ENCODE measurements around the gene ZNF580.

Gene ZNF580

DNA sequence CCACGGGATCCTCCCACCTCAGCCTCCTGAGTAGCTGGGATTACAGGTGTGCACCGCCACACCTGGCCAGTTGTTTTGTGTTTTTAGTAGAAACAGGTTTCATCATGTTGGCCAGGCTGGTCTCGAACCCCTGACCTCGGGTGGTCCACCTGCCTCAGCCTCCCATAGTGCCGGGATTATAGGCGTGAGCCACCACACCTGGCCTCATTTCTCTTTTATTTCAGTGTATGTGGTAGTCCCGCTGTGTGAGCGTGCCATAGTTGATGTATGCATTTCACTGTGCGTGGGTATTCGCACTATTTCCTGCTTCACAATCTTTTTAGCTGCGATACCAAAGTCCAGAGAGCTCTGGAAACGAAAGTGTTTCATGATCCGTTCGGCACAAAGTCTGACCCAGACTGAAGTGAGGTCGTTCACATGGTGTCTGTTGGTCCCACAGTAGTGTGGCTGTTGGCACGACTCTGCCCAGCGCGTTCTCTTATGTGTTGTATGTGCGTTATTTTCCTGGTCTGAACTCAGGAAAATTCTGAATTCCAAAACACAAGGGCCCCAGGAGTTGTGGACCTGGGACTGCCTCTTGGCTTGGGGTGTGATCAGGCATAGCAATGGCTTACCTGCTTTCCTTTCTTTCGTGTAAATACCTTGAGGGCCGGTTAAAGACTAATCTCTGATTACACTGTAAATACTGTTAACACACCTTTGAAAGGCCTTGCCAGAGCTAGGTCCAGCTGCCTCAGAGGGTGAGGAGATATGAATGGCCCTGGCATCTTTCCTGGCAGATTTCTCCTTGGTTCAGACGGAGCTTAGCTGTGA, 42.9 kb downstream of the ZNF580 start:
- TF ChIP-seq GATA2 (IDR thresholded peaks at IDR 0.05; ENCODE audit: low read depth, low read length) (no peak), GATA3 (IDR thresholded peaks at IDR 0.05; ENCODE audit: low read depth, low read length) (no peak)

DNA sequence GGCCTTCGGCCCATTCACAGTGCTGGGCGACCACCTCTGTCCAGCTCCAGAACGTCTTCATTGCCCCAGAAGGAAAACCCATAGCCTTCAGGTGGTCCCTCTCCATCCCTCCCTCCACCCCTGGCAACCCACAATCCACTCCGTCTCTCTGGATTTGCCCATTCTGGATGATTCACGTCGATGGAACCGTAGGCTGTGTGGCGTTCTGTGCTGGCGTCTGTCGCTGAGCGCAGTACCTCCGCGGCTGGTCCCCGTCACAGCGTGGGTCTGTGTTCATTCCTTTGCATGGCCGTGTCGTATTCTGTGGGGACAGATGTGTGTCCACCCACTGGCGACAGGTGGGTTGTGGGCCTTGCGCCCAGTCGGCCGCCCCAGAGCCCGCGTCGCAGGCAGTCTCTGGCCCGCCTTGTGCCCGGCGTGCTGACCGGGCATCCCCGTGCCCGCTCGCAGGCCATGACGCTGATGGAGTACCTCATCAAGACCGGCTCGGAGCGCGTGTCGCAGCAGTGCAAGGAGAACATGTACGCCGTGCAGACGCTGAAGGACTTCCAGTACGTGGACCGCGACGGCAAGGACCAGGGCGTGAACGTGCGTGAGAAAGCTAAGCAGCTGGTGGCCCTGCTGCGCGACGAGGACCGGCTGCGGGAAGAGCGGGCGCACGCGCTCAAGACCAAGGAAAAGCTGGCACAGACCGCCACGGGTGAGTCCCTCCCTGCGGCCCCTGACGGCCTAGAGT, 44.3 kb downstream of the ZNF580 start:
- TF ChIP-seq GATA2 (IDR thresholded peaks at IDR 0.05; ENCODE audit: low read depth, low read length) (no peak), GATA3 (IDR thresholded peaks at IDR 0.05; ENCODE audit: low read depth, low read length) (no peak)

DNA sequence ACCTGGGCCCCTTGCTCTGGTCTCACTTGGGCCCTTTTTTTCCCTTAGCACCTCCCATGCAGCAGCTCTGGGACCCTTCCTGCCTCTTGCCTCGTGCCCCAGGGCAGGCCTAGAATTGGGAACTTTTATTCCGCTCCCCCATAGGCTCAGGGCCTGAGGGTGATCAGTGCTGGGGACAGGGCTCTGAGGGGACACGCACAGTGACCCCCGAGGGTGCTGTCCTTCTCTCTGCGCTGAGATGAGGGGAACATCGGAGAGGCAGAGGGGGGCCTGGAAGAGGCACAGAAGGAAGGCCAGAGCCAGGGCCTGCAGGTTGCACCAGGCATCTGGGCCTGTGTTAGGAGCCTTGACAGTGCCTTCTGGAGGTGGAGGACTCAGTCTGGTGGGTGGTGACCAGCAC, 45.0 kb downstream of the ZNF580 start:
- no peak for TF ChIP-seq GATA2 (IDR thresholded peaks at IDR 0.05; ENCODE audit: low read depth, low read length)
- TF ChIP-seq GATA3 (IDR thresholded peaks at IDR 0.05; ENCODE audit: low read depth, low read length): no peak

DNA sequence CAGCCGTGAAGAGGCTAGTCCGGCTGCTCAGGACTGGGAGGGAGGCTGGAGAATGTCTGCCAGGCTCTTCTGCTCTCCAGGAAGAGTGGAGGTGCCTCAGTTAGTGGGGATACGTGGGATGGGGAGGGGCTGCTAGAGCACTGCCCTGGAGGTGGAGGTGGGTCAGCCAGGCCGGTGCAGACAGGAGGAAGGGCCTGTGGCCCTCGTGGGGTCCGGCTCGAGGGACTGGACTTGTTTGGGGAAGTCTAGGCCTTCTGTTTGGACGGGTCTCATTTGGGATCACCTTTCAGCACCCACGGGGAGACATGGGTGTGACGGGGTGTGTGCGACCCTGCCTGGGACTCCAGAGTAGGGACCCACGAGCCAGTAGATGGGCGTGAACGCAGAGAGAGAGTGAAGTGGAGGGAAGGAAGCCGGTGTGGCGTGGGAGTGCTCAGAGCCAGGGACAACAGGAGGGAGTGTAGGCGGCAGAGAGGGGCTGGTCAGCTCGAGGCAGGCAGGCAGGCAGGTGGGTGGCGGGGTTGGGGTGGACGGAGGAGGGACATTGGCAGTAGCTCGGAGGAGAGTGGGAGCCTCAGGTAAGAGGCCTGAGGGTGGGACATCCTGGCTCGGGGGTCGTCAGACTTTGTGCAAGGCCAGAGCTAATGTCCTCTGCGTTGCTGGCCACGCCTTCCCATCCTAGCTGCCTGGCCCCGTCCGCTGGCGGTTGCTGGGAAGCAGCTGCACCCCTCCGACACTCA, 45.7 kb downstream of the ZNF580 start:
- TF ChIP-seq GATA3 (IDR thresholded peaks at IDR 0.05; ENCODE audit: low read depth, low read length): no peak
- no peak for TF ChIP-seq GATA2 (IDR thresholded peaks at IDR 0.05; ENCODE audit: low read depth, low read length)

DNA sequence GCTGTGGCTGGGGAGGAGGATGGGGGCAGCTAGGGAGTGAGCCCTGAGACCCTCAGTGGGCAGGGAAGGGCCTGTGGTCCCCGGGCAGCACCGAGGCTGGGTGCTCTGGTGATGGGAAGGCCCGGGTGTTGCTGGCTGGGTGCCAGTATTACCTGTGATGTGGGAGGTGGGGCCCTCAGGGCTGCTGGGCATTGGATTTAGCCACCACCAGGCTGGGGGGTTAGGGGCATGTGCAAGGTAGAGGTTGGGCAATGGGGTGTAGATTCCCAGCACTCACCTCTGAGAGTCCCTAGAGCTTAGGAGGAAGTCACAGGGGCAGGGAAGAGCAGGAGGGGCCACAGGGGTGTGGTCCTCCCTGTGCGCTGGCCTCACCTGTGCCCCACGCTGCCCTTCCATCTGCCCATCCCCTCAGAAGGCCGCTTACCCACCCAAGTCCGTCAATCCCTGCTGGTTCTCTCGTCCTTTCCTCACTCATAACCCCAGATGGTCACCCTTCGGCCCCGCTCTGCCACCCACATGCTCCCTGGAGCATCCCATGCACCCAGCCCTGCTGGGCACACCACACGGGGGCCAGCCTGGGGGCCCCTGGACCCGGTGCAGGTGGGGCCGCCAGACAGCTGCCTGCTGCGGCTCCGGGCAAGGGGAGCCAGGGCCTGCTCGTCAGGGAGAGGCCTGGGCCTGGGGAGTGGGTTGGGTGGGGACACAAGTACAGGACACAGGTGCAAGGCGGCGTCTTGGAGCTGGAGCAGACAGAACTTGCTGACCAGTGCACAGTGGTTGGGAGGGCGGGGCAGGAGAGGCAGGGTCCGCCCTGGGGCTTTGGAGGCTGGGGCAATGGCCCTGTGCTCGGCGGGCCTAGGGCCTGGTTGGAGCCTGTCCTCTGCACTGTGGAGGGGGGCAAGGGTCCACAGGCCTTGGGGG, 46.7 kb downstream of the ZNF580 start:
- no peak for TF ChIP-seq GATA3 (IDR thresholded peaks at IDR 0.05; ENCODE audit: low read depth, low read length)
- no peak for TF ChIP-seq GATA2 (IDR thresholded peaks at IDR 0.05; ENCODE audit: low read depth, low read length)

DNA sequence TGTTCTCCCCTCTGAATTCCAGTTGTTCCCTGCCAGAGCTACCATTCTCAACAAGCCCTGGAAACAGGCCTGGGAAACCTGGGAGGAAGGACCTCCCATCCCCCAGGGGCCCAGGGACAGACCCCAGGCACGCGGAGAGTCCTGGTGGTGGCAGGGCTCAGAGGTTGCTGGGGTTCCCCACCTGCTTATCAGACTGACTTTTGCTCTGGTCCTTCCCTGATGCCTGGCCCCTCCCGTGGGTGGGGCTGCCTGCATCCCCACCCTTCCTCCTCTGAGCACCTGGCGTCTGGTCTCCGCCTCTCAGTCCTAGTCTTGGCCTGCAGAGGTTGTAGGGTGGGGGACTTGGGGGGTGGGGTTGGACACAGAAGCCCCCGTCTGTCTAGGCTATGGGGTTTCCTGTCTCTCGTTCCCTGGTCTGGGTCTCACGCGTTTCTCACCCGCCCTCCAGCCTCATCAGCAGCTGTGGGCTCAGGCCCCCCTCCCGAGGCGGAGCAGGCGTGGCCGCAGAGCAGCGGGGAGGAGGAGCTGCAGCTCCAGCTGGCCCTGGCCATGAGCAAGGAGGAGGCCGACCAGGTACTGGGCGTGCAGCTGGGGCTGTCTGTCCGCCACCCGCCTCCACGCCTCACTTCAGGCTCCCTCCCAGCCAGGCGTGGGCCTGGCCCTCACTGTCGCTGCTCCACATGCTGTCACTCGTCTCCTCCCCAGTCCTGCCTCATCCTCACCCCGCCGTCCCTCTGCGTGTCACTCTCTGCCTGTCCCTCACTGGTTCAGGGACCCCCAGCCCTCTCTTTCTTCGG, 47.8 kb downstream of the ZNF580 start:
- TF ChIP-seq GATA3 (IDR thresholded peaks at IDR 0.05; ENCODE audit: low read depth, low read length): no peak
- no peak for TF ChIP-seq GATA2 (IDR thresholded peaks at IDR 0.05; ENCODE audit: low read depth, low read length)

DNA sequence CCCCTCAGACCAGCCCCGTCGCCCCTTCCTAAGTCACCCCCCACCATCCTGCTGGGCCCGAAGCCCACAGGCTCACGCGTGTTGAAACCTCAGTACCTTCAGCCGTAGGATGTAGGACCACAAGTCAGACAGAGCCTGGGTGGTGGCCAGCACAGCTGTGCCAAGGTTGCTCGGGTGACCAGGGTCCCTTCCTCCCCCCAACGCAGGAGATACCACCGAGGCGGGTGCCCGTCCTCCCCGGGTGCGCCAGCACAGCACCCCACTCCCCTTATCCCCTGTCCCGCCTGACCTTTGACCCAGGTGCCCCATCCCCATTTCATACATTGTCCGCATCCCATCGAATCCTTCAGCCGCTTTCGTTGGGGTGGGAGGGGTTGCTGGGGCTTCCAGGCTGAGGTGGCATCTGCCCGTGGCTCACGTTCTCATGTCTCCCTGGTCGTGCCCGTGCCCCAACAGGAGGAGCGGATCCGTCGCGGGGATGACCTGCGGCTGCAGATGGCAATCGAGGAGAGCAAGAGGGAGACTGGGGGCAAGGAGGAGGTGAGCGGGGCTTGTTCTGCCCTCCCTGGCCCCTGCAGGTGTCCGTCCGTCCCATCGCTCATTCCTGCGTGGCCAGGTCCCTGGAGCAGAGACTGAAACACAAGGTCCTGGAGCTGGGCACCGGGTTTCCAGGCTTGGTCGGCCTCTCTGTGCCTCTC, 48.8 kb downstream of the ZNF580 start:
- TF ChIP-seq GATA2 (IDR thresholded peaks at IDR 0.05; ENCODE audit: low read depth, low read length) (no peak), GATA3 (IDR thresholded peaks at IDR 0.05; ENCODE audit: low read depth, low read length) (no peak)

DNA sequence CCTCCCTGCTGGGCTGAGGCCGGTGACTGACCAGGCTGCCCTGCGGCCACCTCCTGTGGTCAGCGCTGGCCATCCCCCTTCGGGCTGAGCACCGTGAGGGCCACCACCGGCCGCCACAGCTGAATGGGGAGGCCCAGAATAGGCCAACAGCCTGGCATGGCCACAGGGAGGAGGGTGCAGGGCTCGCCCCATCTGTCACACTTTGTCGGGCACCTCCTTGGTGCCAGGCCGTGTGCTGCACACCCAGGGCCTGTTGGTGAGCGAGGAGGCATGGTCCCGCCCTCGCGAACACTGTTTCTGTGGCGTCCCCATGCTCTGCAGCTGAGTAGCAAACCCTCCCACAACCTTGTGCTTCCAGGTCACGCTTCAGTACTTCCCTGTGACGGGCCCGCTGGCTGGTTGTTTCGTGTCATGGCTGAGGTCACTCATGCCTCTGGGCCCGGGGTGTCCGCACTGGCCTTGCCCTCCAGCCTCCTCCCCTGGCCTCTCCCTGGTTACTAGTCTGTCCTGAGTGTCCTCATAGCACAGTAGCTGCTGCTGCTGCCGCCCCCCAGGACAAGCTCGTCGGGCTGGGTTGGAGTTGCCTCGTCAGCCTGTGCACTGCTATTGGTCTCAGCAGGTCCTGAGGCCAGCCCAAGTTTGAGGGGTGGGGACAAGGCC, 49.4 kb downstream of the ZNF580 start:
- TF ChIP-seq GATA3 (IDR thresholded peaks at IDR 0.05; ENCODE audit: low read depth, low read length) (no peak), GATA2 (IDR thresholded peaks at IDR 0.05; ENCODE audit: low read depth, low read length) (no peak)

DNA sequence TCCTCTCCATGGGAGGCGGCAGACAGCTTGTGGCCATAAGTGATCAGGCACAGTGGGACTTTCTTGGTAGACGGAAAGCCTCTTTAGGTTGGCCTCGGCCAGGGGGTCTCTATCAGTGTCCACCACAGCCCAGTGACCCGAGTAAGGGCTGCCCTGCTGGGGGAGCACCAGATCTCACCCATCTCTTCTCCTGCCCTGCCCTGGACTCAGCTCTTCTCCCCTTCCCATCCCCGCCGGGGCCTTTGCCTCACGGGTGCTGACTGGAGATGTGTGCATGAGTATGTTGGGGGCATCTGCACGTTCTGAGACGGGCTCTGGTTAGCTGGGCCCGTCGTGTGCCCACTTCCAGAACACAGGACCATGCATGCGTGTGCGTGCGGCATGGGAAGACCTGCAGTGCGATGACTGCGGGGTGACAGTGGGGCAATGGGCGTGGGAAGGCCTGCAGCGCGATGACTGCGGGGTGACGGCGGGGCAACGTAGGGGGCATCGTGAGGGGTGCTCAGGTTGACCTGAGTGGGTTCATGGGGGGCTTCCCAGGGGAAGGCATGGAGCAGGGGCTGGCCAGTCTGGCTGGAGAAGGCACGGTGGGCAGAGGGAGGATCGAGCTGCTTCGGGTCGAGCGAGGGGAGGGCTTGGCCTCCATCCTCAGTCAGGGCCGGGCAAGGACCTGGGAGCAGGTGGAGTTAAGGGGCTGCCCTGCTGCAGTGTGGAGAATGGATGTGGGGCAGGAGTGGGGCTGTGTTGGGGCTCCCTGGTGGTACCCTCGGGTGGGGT, 50.2 kb downstream of the ZNF580 start:
- TF ChIP-seq GATA3 (IDR thresholded peaks at IDR 0.05; ENCODE audit: low read depth, low read length): no peak
- TF ChIP-seq GATA2 (IDR thresholded peaks at IDR 0.05; ENCODE audit: low read depth, low read length): no peak

DNA sequence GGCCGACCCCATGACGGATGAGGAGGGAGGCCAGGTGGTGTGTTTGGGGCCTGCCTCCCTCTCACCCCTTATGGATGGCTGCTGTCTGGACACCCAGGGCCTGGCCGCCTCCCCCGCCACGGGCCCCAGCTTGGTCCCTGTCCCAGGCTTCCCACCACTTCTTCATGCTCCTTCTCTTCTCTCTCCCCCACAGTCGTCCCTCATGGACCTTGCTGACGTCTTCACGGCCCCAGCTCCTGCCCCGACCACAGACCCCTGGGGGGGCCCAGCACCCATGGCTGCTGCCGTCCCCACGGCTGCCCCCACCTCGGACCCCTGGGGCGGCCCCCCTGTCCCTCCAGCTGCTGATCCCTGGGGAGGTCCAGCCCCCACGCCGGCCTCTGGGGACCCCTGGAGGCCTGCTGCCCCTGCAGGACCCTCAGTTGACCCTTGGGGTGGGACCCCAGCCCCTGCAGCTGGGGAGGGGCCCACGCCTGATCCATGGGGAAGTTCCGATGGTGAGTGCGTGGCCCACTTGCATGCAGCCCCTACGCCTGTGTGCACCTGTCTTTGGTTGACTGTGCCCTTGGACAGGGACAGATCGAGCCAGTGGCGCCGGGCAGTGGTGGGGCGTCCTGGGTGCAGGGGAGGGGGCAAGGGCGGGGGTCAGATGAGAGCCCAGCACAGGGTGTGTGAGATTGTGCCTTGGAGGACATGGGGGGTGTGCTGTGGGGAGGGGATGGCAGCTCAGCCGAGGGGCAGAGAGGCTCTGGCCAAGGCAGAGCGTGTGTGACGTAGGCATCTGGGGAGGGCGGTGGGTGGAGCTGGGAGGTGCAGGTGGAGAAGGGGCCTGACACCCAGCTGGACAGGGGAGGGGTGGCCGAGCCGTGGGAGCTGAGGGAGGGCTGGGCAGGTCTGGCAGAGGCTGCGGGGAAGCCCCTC, 51.0 kb downstream of the ZNF580 start:
- TF ChIP-seq GATA3 (IDR thresholded peaks at IDR 0.05; ENCODE audit: low read depth, low read length): no peak
- no peak for TF ChIP-seq GATA2 (IDR thresholded peaks at IDR 0.05; ENCODE audit: low read depth, low read length)
